Testis (tissue), 5 donors: Measurements from ENCODE around the gene IL31RA. TPM values are rescaled to one million over a fixed set of nuclear protein-coding genes. Genes with fewer than 3 reads are reported as not detected.
"Not testable (repeated sequence)": the region's sequence is repeated elsewhere in the genome, so short reads cannot be mapped to it uniquely, and the experiment has no call there.

Source experiments
- DNase-seq: peaks from one replicate; pipeline ENCODE4 v3.0.0-alpha.2; 2019
- H3K27ac ChIP-seq, 2 donors: fragments of 200-600 bp; sonication (generic); one replicate each; pipeline ENCODE4 v1.5.1; 2019
- H3K27me3 ChIP-seq: fragments of 200-600 bp; sonication (generic); one replicate; pipeline ENCODE4 v1.5.1; 2019
- H3K36me3 ChIP-seq: fragments of 200-600 bp; sonication (generic); one replicate; pipeline ENCODE4 v1.5.1; 2017; ENCODE audit warnings: low read depth; ENCODE audit errors: missing control alignments
- H3K4me1 ChIP-seq: fragments of 200-600 bp; sonication (generic); one replicate; pipeline ENCODE4 v1.5.1; 2019
- H3K4me3 ChIP-seq, 2 donors: fragments of 200-600 bp; sonication (generic); one replicate each; pipeline ENCODE4 v1.5.1; 2017 to 2019
- H3K9me3 ChIP-seq: fragments of 200-600 bp; sonication (generic); one replicate; pipeline ENCODE4 v1.5.1; 2017
- POLR2A ChIP-seq: fragments of 450-650 bp; IDR thresholded peaks from one replicate; pipeline ENCODE4 v1.6.1; 2017; ENCODE audit warnings: antibody characterized with exemption, mild to moderate bottlenecking, moderate library complexity
- WGBS, 2 donors: methylation state at CpG; one replicate each; pipeline ENCODE4 v1.1.5; 2018; 5-methylcytosine and 5-hydroxymethylcytosine counted together
- intact Hi-C: fragments of 100-400 bp; cut with DNase I; formaldehyde crosslinking; loops from one replicate; pipeline ENCODE4 v1.15.1; 2023; ENCODE audit warnings: low total_unique reads
- long read RNA-seq, 2 donors: transcript quantifications; one replicate each; lab custom pipeline, GENCODE V29; 2026
- polyA plus RNA-seq: library from polyadenylated mRNA; stranded (reverse); fragments of 350-450 nt; fragmentation: Illumina TruSeq; extraction: RNeasy Lipid Tissue Mini Kit (QIAGEN cat#74804); gene quantifications from one replicate; pipeline ENCODE4 v1.2.3, GENCODE V29; 2014; ENCODE audit warnings: low read depth, low replicate concordance; ENCODE audit not compliant: insufficient read depth
- total RNA-seq, 2 donors: library from RNA; depleted of rRNA; stranded (reverse); fragments of >200 nt; gene quantifications; one replicate each; pipeline ENCODE4 v1.2.3, GENCODE V29; 2016
- TF ChIP-seq, protein P1 (sequence below), 3 experiments: fragments of 450-650 bp in 2 of 3; fragments of 200-600 bp in 1 of 3; sonication (generic) in 1 of 3; IDR thresholded peaks; one replicate each; pipeline ENCODE4 v1.5.1; 2016 to 2019; ENCODE audit warnings: antibody characterized with exemption in 3 of 3, mild to moderate bottlenecking in 2 of 3, moderate library complexity in 1 of 3

Gene IL31RA
- total RNA-seq (1 to 10 TPM; 2.7 to 3.1 TPM), polyA plus RNA-seq (3.9 TPM)
- long read RNA-seq, donor 1, result 0 reads
- long read RNA-seq, donor 2, result 0 reads

DNA sequence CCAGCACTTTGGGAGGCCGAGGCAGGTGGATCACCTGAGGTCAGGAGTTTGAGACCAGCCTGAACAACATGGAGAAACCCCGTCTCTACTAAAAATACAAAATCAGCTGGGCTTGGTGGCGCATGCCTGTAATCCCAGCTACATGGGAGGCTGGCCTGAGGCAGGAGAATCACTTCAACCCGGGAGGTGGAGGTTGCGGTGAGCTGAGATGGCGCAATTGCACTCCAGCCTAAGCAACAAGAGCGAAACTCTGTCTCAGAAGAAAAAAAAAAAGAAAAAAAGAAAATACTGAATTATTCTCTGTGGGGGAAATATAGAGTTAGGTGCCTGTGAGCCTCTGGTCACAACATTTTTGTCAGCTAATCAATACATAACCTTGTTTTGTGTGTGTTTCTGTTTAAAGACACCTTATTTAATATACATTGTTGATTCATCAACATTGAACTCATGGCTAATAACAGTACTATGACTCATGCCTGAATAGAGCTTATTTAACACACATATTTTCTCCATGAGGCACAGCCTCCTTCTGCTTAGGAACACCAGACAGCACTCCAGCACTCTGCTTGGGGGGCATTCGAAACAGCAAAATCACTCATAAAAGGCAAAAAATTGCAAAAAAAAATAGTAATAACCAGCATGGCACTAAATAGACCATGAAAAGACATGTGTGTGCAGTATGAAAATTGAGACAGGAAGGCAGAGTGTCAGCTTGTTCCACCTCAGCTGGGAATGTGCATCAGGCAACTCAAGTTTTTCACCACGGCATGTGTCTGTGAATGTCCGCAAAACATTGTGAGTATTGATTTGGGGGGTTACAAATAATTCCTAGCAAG, at the start of gene IL31RA:
Gene IL31RA (plus strand): TSS at position 519 of the 836 bp plus-strand sequence. CDS start 214 bp downstream, at position 733.
- Histone ChIP-seq H3K4me1 (no peaks in the 10 kb centered on the region), H3K27ac (no peak within 1 kb of the TSS), H3K36me3 (no peaks in the 10 kb centered on the region), H3K4me3 (no peak within 1 kb of the TSS), H3K27me3 (no peaks in the 10 kb centered on the region), H3K9me3 (no peaks in the 10 kb centered on the region)
- DNase-seq, result no peak
- WGBS, 2 donors, result 87 to 94% methylated on average over 10 of the region's 10 CpGs
- intact Hi-C loops, result no loop called here
- TF ChIP-seq, protein P1, sequence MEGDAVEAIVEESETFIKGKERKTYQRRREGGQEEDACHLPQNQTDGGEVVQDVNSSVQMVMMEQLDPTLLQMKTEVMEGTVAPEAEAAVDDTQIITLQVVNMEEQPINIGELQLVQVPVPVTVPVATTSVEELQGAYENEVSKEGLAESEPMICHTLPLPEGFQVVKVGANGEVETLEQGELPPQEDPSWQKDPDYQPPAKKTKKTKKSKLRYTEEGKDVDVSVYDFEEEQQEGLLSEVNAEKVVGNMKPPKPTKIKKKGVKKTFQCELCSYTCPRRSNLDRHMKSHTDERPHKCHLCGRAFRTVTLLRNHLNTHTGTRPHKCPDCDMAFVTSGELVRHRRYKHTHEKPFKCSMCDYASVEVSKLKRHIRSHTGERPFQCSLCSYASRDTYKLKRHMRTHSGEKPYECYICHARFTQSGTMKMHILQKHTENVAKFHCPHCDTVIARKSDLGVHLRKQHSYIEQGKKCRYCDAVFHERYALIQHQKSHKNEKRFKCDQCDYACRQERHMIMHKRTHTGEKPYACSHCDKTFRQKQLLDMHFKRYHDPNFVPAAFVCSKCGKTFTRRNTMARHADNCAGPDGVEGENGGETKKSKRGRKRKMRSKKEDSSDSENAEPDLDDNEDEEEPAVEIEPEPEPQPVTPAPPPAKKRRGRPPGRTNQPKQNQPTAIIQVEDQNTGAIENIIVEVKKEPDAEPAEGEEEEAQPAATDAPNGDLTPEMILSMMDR (IDR thresholded peaks at IDR 0.05), result no peak
- no peak for TF ChIP-seq POLR2A

DNA sequence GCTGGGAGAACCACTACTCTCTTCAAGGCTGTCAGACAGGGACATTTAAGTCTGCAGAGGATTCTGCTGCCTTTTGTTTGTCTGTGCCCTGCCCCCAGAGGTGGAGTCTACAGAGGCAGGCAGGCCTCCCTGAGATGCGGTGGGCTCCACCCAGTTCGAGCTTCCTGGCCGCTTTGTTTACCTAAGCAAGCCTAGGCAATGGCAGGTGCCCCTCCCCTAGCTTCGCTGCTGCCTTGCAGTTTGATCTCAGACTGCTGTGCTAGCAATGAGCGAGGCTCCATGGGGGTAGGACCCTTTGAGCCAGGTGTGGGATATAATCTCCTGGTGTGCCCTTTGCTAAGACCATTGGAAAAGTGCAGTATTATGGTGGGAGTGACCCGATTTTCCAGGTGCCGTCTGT, 42.3 kb upstream of the IL31RA start:
- H3K27ac ChIP-seq, DNase-seq, H3K4me1 ChIP-seq, intact Hi-C loops, H3K9me3 ChIP-seq, H3K27me3 ChIP-seq, H3K4me3 ChIP-seq, H3K36me3 ChIP-seq: not testable (repeated sequence)
- WGBS, 2 donors, result 86 to 92% methylated on average over 5 to 7 of the region's 7 CpGs

- H3K36me3 ChIP-seq, DNase-seq, H3K27me3 ChIP-seq, intact Hi-C loops, H3K4me3 ChIP-seq, H3K4me1 ChIP-seq, H3K27ac ChIP-seq, H3K9me3 ChIP-seq: not testable (repeated sequence)
- 95 to 96% methylated on average over 4 of the region's 4 CpGs for WGBS, 2 donors
Measured at GRCh38 chr5:55815939-55816338, 35.2 kb upstream of the IL31RA start.

DNA sequence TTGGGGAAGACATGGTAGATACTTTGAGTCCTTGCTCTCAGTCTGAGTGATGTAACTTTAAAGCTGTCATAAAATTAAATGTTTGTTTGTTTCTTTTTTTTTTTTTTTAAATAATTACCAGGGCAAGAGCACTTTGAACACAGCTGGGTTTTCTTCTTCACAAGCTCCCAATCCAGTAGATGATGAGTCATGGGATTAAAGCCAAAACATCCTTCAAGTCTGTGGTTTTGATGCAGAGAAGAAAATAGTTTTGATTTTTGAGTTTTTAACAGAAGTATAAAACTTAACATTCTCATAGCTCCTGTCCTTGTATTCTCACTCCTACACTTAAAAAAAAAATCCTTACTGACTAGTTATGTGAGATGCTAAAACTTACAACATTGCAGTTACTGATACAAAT, 34.8 kb upstream of the IL31RA start:
- Histone ChIP-seq H3K9me3 (no peaks in the 10 kb centered on the region), H3K4me3 (no peak overlapping the region), H3K4me1 (no peaks in the 10 kb centered on the region), H3K27ac (no peak overlapping the region), H3K27me3 (no peaks in the 10 kb centered on the region), H3K36me3 (no peaks in the 10 kb centered on the region)
- intact Hi-C loops, result no loop called here
- TF ChIP-seq, protein P1 (IDR thresholded peaks at IDR 0.05), result no peak
- no peak for TF ChIP-seq POLR2A
- no peak for DNase-seq

- Histone ChIP-seq H3K27ac (no peak overlapping the region), H3K9me3 (no peaks in the 10 kb centered on the region), H3K36me3 (no peaks in the 10 kb centered on the region), H3K4me1 (peaks cover 3% of the 10 kb centered on the region), H3K27me3 (no peaks in the 10 kb centered on the region), H3K4me3 (no peak overlapping the region)
- TF ChIP-seq, protein P1 (IDR thresholded peaks at IDR 0.05), result no peak
- no peak for TF ChIP-seq POLR2A
- DNase-seq, result no peak
- intact Hi-C loops, result no loop called here
- WGBS, 2 donors, result 83 to 90% methylated on average over 2 of the region's 2 CpGs
Measured at GRCh38 chr5:55817030-55817429, 34.1 kb upstream of the IL31RA start.

GRCh38 chr5:55820488-55820887, 30.7 kb upstream of the IL31RA start:
- Histone ChIP-seq H3K4me1 (peaks cover 5% of the 10 kb centered on the region), H3K27ac (no peak overlapping the region), H3K27me3 (no peaks in the 10 kb centered on the region), H3K4me3 (no peak overlapping the region), H3K36me3 (no peaks in the 10 kb centered on the region), H3K9me3 (no peaks in the 10 kb centered on the region)
- WGBS, 2 donors, result 74 to 76% methylated on average over 6 of the region's 6 CpGs
- DNase-seq, result no peak
- intact Hi-C loops, result no loop called here
- TF ChIP-seq POLR2A, result no peak
- TF ChIP-seq, protein P1 (IDR thresholded peaks at IDR 0.05), result no peak
